Endothelial cell (in vitro differentiated cells): Measurements from ENCODE around the gene C11orf24. TPM values are rescaled to one million over a fixed set of nuclear protein-coding genes. Genes with fewer than 3 reads are reported as not detected.

Experiments used
- DNase-seq: peaks from one replicate; pipeline ENCODE4 v3.0.0; 2021; ENCODE audit warnings: low spot score
- H3K27ac Mint-ChIP-seq: one replicate; pipeline ENCODE4 v1.8.0; 2021; ENCODE audit warnings: mixed read lengths, inconsistent platforms; ENCODE audit not compliant: unreplicated experiment
- H3K27me3 Mint-ChIP-seq: one replicate; pipeline ENCODE4 v1.8.0; 2021; ENCODE audit warnings: mild to moderate bottlenecking, moderate library complexity, mixed read lengths, inconsistent platforms; ENCODE audit not compliant: unreplicated experiment
- H3K36me3 Mint-ChIP-seq: one replicate; pipeline ENCODE4 v1.8.0; 2021; ENCODE audit warnings: mild to moderate bottlenecking, low read depth, mixed read lengths, inconsistent platforms; ENCODE audit not compliant: unreplicated experiment
- H3K4me1 Mint-ChIP-seq: one replicate; pipeline ENCODE4 v1.8.0; 2021; ENCODE audit warnings: mild to moderate bottlenecking, mixed read lengths, inconsistent platforms; ENCODE audit not compliant: unreplicated experiment
- H3K4me3 Mint-ChIP-seq: one replicate; pipeline ENCODE4 v1.8.0; 2021; ENCODE audit warnings: mild to moderate bottlenecking, mixed read lengths, inconsistent platforms; ENCODE audit not compliant: unreplicated experiment
- H3K9me3 Mint-ChIP-seq: one replicate; pipeline ENCODE4 v1.8.0; 2021; ENCODE audit warnings: mixed read lengths, inconsistent platforms; ENCODE audit not compliant: unreplicated experiment
- CTCF ChIP-seq: fragments of 200-600 bp; sonication (generic); IDR thresholded peaks from one replicate; pipeline ENCODE4 v1.5.0; 2021; ENCODE audit warnings: antibody characterized with exemption; ENCODE audit not compliant: unreplicated experiment
- long read RNA-seq: library from polyadenylated mRNA; unstranded; transcript quantifications from one replicate; pipeline ENCODE4 v2.0.0, GENCODE V29; 2020; ENCODE audit not compliant: unreplicated experiment
- total RNA-seq: library from RNA; stranded (reverse); fragmentation: NEBNext Ultra II Directional; extraction: Animal tissue kit (Norgen Biotek cat#: 25700); gene quantifications from one replicate; pipeline ENCODE4 v1.2.1, GENCODE V29; 2021; ENCODE audit not compliant: unreplicated experiment

C11orf24 gene
- 9.4 TPM for total RNA-seq
- long read RNA-seq, partial matches to known transcripts, result 0 of 1 reads
- long read RNA-seq, other reads (novel, unspliced or antisense), result 0 of 1 reads

DNA sequence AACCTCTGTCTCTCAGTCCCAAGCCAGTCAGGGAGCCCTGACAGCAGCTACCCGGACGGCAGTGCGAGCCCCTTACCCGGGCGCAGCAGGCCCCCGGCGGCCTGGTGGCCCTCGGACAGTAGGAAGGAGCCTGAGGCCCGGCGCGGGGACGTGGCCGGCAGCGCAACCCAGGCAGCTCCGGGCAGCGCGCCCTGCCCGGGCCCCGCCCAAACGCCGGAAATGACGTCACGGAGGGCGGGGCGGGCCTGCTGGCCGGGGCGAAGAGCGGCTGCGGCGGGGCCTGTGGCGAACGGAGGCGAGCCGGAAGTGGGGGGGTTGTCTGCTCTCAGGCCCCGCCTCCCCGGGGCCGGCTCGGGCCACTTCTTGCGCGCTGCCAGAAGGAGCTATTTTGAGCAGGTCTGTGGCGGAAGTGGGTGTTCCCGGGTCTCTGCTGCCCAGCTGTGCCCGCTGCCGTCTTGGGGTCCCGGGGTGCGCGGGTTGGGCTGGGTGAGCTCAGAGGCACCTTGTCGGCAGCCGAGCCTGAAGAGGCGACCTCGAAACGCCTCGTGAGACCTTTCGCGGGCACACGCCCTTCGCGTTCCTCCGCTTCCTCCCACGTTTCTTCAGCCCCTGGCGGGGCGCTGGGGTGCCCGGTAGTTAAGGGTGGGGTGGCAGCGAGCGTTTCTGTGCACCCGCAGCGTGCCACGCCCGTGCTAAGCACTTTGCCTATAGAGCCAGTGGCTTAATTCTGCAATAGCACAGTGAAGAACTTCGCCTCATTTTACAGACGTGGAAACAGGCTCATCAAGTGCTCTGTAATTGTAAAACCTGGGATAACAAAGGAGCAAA, at the start of gene C11orf24:
Gene C11orf24 (minus strand): TSS at position 193 of the 828 bp plus-strand sequence. CDS start 8,206 bp downstream, outside the sequence.
- H3K9me3 Mint-ChIP-seq, result no peaks in the 10 kb centered on the region
- H3K4me3 Mint-ChIP-seq, result peak within 1 kb of the TSS; percentile 96
- DNase-seq, result peak; percentile 95
- H3K36me3 Mint-ChIP-seq, result no peaks in the 10 kb centered on the region
- TF ChIP-seq CTCF, result no peak
- peaks cover 2% of the 10 kb centered on the region for H3K27me3 Mint-ChIP-seq
- peak within 1 kb of the TSS; percentile 90 for H3K27ac Mint-ChIP-seq
- peaks cover 9% of the 10 kb centered on the region for H3K4me1 Mint-ChIP-seq

- Mint-ChIP-seq H3K36me3 (peaks cover 13% of the 10 kb centered on the region), H3K9me3 (no peaks in the 10 kb centered on the region), H3K27me3 (peaks cover 10% of the 10 kb centered on the region), H3K4me3 (no peak overlapping the region), H3K27ac (no peak overlapping the region), H3K4me1 (peaks cover 30% of the 10 kb centered on the region)
- no peak for TF ChIP-seq CTCF
- no peak for DNase-seq
Measured at GRCh38 chr11:68317147-68317785, 45.5 kb upstream of the C11orf24 start.

- peak overlapping the region; percentile 61 for H3K27ac Mint-ChIP-seq
- peaks cover 6% of the 10 kb centered on the region for H3K36me3 Mint-ChIP-seq
- peaks cover 42% of the 10 kb centered on the region for H3K4me1 Mint-ChIP-seq
- no peak for DNase-seq
- TF ChIP-seq CTCF, result no peak
- H3K27me3 Mint-ChIP-seq, result peaks cover 17% of the 10 kb centered on the region
- peak overlapping the region; percentile 96 for H3K4me3 Mint-ChIP-seq
- H3K9me3 Mint-ChIP-seq, result no peaks in the 10 kb centered on the region
Measured at GRCh38 chr11:68315171-68315920, 43.6 kb upstream of the C11orf24 start.

DNA sequence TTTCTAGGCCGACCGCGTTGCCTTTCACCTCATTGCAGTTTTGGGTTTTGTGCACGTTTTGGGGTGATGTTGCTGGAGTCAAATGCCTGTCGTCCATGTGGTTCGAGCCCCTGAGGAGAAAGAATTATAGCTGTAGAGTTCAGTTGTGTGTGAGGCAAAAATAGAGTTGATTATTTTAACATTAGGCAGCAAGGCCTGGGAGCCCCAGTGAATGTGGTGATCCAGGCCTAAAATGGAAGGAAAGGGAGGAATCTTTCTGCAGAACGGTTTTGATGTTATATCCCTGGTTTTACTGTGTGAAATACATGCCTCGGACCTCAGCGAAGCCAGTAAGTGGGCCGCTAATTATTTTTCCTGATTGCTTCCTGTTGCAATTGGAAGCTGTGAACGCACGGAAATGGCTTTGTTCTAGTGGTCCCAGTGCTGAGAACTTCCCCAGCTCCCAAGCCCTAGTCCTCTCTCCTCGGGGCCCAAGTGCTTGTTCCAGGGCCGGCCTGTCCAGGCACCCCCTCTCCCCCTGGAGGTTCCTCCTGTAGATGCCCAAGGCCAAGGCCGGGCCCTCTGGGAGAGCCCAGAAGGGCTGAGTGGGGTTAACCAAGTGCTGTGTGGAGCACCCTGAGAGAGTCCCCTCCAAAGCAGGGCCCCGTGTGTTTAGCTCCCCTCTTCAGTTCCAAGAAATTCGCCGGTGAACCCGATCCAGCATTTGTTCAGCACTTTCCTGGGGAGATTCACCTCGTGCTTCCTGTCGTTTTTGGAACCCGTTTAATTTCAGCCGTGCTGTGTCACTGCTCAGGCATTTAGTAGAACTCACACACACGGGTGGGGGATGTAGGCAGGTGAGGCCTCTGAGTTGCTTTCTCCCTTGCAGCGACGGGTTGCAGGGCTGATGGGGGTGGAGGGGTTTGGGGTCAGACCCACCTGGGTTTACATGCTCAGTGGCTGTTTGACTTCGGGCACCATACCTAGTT, 42.7 kb upstream of the C11orf24 start:
- peaks cover 45% of the 10 kb centered on the region for H3K4me1 Mint-ChIP-seq
- peak overlapping the region; percentile 96 for H3K4me3 Mint-ChIP-seq

More for the DNA sequence above, 42.7 kb upstream of the C11orf24 start:
- Mint-ChIP-seq H3K9me3 (no peaks in the 10 kb centered on the region), H3K27ac (peak overlapping the region; percentile 61), H3K27me3 (peaks cover 17% of the 10 kb centered on the region), H3K36me3 (peaks cover 6% of the 10 kb centered on the region)
- TF ChIP-seq CTCF, result no peak
- DNase-seq, result no peak
